Mesenchymal stem cell (in vitro differentiated cells and primary cell): ENCODE data around the gene GABBR2.

Source experiments
- DNase-seq: peaks from one replicate; pipeline ENCODE4 v3.0.0-alpha.2; 2013
- H2AFZ ChIP-seq: one replicate; pipeline ENCODE4 v1.6.1; 2013; ENCODE audit warnings: low read depth, mild to moderate bottlenecking, control low read depth, inconsistent platforms, low read length, moderate library complexity
- H2AK5ac ChIP-seq: 2 replicates; pipeline ENCODE4 v1.6.1; 2013; ENCODE audit warnings: low read length, moderate library complexity, mild to moderate bottlenecking, inconsistent platforms; ENCODE audit not compliant: severe bottlenecking
- H2BK120ac ChIP-seq: one replicate; pipeline ENCODE4 v1.6.1; 2013; ENCODE audit warnings: low read depth, mild to moderate bottlenecking, inconsistent platforms, low read length, moderate library complexity
- H2BK12ac ChIP-seq, 2 experiments: one replicate each; pipeline ENCODE4 v1.6.1; 2013; ENCODE audit warnings: inconsistent platforms in 2 of 2, low read length in 2 of 2, mild to moderate bottlenecking in 2 of 2, moderate library complexity in 2 of 2, control low read depth in 1 of 2
- H2BK15ac ChIP-seq: one replicate; pipeline ENCODE4 v1.6.1; 2013; ENCODE audit warnings: mild to moderate bottlenecking, low read depth, inconsistent platforms; ENCODE audit not compliant: poor library complexity, severe bottlenecking
- H2BK5ac ChIP-seq: 2 replicates; pipeline ENCODE4 v1.6.1; 2013; ENCODE audit warnings: low read depth, mild to moderate bottlenecking, low read length, control low read depth, inconsistent platforms; ENCODE audit not compliant: poor library complexity, severe bottlenecking
- H3K14ac ChIP-seq, 2 experiments: one replicate each; pipeline ENCODE4 v1.6.1; 2013; ENCODE audit warnings: inconsistent platforms in 2 of 2, low read length in 2 of 2, control low read depth in 1 of 2, mild to moderate bottlenecking in 1 of 2, moderate library complexity in 1 of 2
- H3K18ac ChIP-seq, 2 experiments: one replicate each; pipeline ENCODE4 v1.6.1; 2013; ENCODE audit warnings: inconsistent platforms in 2 of 2, low read length in 2 of 2, control low read depth in 1 of 2, low read depth in 1 of 2, mild to moderate bottlenecking in 1 of 2
- H3K23ac ChIP-seq, 2 experiments: one replicate each; pipeline ENCODE4 v1.6.1; 2013; ENCODE audit warnings: inconsistent platforms in 2 of 2, low read length in 2 of 2, mild to moderate bottlenecking in 2 of 2, moderate library complexity in 2 of 2, control low read depth in 1 of 2
- H3K27ac ChIP-seq: 2 replicates; pipeline ENCODE4 v1.5.1; 2013; ENCODE audit warnings: mild to moderate bottlenecking, moderate library complexity, low read length, control low read depth, inconsistent platforms; ENCODE audit not compliant: poor library complexity, severe bottlenecking
- H3K27me3 ChIP-seq, 2 experiments: 2 replicates each; pipeline versions ENCODE4 v1.6.1 to v1.7.0; 2013; ENCODE audit warnings: low read length in 2 of 2, mild to moderate bottlenecking in 2 of 2, moderate library complexity in 2 of 2, control low read depth in 1 of 2, inconsistent platforms in 1 of 2; ENCODE audit not compliant: control insufficient read depth in 1 of 2, insufficient read depth in 1 of 2
- H3K36me3 ChIP-seq, 2 experiments: 2 replicates each; pipeline versions ENCODE4 v1.6.1 to v1.7.0; 2013; ENCODE audit warnings: low read length in 2 of 2, control low read depth in 1 of 2, inconsistent platforms in 1 of 2, low read depth in 1 of 2, mild to moderate bottlenecking in 1 of 2; ENCODE audit not compliant: insufficient read depth in 2 of 2, control insufficient read depth in 1 of 2
- H3K4ac ChIP-seq, 2 experiments: one replicate each; pipeline ENCODE4 v1.6.1; 2013; ENCODE audit warnings: inconsistent platforms in 2 of 2, low read length in 2 of 2, mild to moderate bottlenecking in 2 of 2, moderate library complexity in 2 of 2, control low read depth in 1 of 2, low read depth in 1 of 2
- H3K4me1 ChIP-seq: 2 replicates; pipeline ENCODE4 v1.6.1; 2013; ENCODE audit warnings: low read depth, low read length, control low read depth; ENCODE audit not compliant: control insufficient read depth, insufficient read depth
- H3K4me2 ChIP-seq: 2 replicates; pipeline ENCODE4 v1.6.1; 2013; ENCODE audit warnings: low read length, mild to moderate bottlenecking, inconsistent platforms; ENCODE audit not compliant: poor library complexity, severe bottlenecking
- H3K4me3 ChIP-seq, 2 experiments: 2 replicates each; pipeline versions ENCODE4 v1.5.1 to v1.7.0; 2013; ENCODE audit warnings: low read length in 2 of 2, mild to moderate bottlenecking in 2 of 2, control low read depth in 1 of 2, low read depth in 1 of 2; ENCODE audit not compliant: insufficient read depth in 1 of 2
- H3K79me1 ChIP-seq: replicated peaks from 2 replicates; pipeline ENCODE4 v1.6.1; 2013; ENCODE audit warnings: mild to moderate bottlenecking, control low read depth, low read length, inconsistent platforms; ENCODE audit not compliant: poor library complexity, severe bottlenecking
- H3K9ac ChIP-seq: 2 replicates; pipeline ENCODE4 v1.7.0; 2013; ENCODE audit warnings: mild to moderate bottlenecking, low read length, moderate library complexity
- H3K9me3 ChIP-seq: 2 replicates; pipeline ENCODE4 v1.7.0; 2013; ENCODE audit warnings: mild to moderate bottlenecking, low read length; ENCODE audit not compliant: control insufficient read depth
- H4K8ac ChIP-seq: one replicate; pipeline ENCODE4 v1.6.1; 2013; ENCODE audit warnings: inconsistent platforms, mild to moderate bottlenecking, low read length, moderate library complexity
- H4K91ac ChIP-seq: one replicate; pipeline ENCODE4 v1.6.1; 2013; ENCODE audit warnings: mild to moderate bottlenecking, low read length, inconsistent platforms
- WGBS: methylation state at CpG from one replicate; pipeline ENCODE4 v1.1.7; 2013; ENCODE audit warnings: mixed read lengths; 5-methylcytosine and 5-hydroxymethylcytosine counted together

The GABBR2 gene

DNA sequence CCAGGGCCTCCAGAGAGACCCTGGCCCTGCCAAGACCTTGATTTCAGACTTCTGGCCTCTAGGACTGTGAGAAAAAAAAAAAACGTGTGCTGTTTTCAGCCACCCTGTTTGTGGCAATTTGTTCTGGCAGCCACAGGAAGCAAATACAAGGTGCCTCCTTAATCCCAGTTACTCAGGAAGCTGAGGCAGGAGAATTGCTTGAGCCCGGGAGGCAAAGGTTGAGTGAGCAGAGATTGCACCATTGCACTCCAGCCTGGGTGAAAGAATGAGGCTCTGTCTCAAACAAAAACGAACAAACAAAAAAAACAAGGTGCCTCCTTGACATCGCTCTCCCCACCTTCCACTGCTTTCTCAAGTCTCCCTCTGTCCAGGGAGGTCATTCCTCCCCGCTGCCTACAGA, 98.0 kb downstream of the GABBR2 start:
- 67% methylated on average over 5 of the region's 5 CpGs for WGBS
- H3K4ac ChIP-seq, result no peak overlapping the region
- H3K36me3 ChIP-seq, result no peaks in the 10 kb centered on the region
- H2AFZ ChIP-seq, result no peak overlapping the region
- H3K23ac ChIP-seq, result no peak overlapping the region
- H3K14ac ChIP-seq, result no peak overlapping the region
- no peak overlapping the region for H2AK5ac ChIP-seq
- no peak overlapping the region for H2BK12ac ChIP-seq
- no peaks in the 10 kb centered on the region for H3K79me1 ChIP-seq
- H2BK15ac ChIP-seq, result no peak overlapping the region
- no peak for DNase-seq
- H3K18ac ChIP-seq, result no peak overlapping the region
- H3K4me3 ChIP-seq, result no peak overlapping the region
- H2BK120ac ChIP-seq, result no peak overlapping the region
- no peak overlapping the region for H3K9ac ChIP-seq
- H4K91ac ChIP-seq, result no peak overlapping the region
- H2BK5ac ChIP-seq, result no peak overlapping the region
- H3K4me1 ChIP-seq, result no peaks in the 10 kb centered on the region
- no peak overlapping the region for H3K27ac ChIP-seq
- H3K4me2 ChIP-seq, result no peak overlapping the region
- H3K9me3 ChIP-seq, result no peaks in the 10 kb centered on the region
- no peak overlapping the region for H4K8ac ChIP-seq
- H3K27me3 ChIP-seq, result peaks cover 21 to 32% of the 10 kb centered on the region in 2 experiments

DNA sequence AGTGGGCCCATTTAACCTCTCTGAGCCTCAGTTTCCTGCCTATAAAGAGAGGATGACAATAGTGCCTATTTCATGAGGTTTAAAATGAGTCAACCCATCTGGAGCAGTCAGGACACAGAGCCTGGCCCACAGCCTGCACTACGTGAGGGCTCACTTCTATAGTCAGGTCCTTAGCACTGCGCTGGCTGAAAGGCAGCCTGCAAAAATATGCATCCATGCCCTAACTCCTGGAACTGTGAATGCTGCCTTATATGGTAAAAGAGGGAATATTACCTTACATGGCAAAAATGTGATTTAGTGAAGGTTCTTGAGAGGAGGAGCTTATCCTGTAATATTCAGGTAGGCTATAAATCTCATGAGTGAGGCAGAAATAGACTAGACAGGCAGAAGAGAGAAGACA, 98.5 kb downstream of the GABBR2 start:
- no peak overlapping the region for H2AFZ ChIP-seq
- no peak overlapping the region for H2BK12ac ChIP-seq
- no peak overlapping the region for H3K9ac ChIP-seq
- H2BK15ac ChIP-seq, result no peak overlapping the region
- H3K4me1 ChIP-seq, result no peaks in the 10 kb centered on the region
- H2AK5ac ChIP-seq, result no peak overlapping the region
- no peak overlapping the region for H3K18ac ChIP-seq
- H3K4ac ChIP-seq, result no peak overlapping the region
- 59% methylated on average over 2 of the region's 2 CpGs for WGBS
- no peak overlapping the region for H2BK120ac ChIP-seq
- H3K4me3 ChIP-seq, result no peak overlapping the region
- H3K36me3 ChIP-seq, result no peaks in the 10 kb centered on the region
- H3K27me3 ChIP-seq, result peaks cover 16 to 27% of the 10 kb centered on the region in 2 experiments
- no peak overlapping the region for H4K8ac ChIP-seq
- H4K91ac ChIP-seq, result no peak overlapping the region
- no peaks in the 10 kb centered on the region for H3K9me3 ChIP-seq
- H3K79me1 ChIP-seq, result no peaks in the 10 kb centered on the region
- no peak overlapping the region for H2BK5ac ChIP-seq
- H3K23ac ChIP-seq, result no peak overlapping the region
- no peak overlapping the region for H3K14ac ChIP-seq
- DNase-seq, result no peak
- H3K27ac ChIP-seq, result no peak overlapping the region
- H3K4me2 ChIP-seq, result no peak overlapping the region

DNA sequence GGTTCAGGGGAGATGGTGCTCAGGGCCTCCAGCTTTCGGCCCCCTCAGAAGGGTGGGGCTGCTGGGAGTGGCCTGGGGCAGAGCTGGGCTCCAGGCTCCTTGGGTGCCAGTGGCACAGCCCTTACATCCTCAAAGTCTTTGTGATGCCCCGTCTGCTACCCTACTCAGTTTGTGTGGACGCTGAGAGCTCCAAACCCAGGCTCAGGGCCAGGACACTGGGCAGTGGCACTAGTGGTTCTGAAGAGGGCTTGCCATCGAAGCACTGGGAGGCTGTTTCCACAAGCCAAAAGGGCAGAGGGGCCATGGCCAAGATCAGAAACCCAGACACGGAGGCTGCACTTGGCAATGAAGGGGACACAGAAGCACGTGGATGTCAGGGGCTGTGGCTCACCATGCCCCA, 99.1 kb downstream of the GABBR2 start:
- Histone ChIP-seq H3K9me3 (no peaks in the 10 kb centered on the region), H3K79me1 (no peaks in the 10 kb centered on the region)

DNA sequence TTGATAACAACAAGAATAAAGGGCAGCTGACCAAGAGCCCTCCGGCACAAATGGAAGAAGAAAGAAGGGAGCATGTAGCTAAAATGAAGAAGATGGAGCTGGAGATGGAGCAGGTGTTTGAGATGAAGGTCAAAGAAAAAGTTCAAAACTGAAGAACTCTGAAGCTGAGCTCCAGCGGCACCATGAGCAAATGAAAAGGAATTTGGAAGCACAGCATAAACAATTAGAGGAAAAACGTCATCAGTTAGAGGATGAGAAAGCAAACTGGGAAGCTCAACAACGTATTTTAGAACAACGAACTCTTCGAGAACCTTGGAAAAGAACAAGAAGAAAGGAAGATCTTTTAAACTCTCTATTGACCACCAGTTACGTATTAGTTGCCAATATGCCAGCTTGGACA, 100.9 kb downstream of the GABBR2 start:
- peak; percentile 63 for DNase-seq

More for the DNA sequence above, 99.1 kb downstream of the GABBR2 start:
- Histone ChIP-seq H2AK5ac (no peak overlapping the region), H3K27ac (no peak overlapping the region), H4K8ac (no peak overlapping the region), H3K36me3 (no peaks in the 10 kb centered on the region), H3K27me3 (peaks cover 11 to 22% of the 10 kb centered on the region in 2 experiments), H3K9ac (no peak overlapping the region), H2AFZ (no peak overlapping the region), H2BK5ac (no peak overlapping the region), H3K14ac (no peak overlapping the region), H3K23ac (no peak overlapping the region), H3K4me3 (no peak overlapping the region), H3K4ac (no peak overlapping the region), H2BK12ac (no peak overlapping the region), H2BK120ac (no peak overlapping the region), H2BK15ac (no peak overlapping the region), H3K4me2 (no peak overlapping the region), H4K91ac (no peak overlapping the region), H3K18ac (no peak overlapping the region), H3K4me1 (no peaks in the 10 kb centered on the region)
- 88% methylated on average over 6 of the region's 6 CpGs for WGBS
- DNase-seq, result no peak

More for the DNA sequence above, 100.9 kb downstream of the GABBR2 start:
- Histone ChIP-seq H3K27me3 (peaks cover 14 to 21% of the 10 kb centered on the region in 2 experiments), H3K14ac (no peak overlapping the region), H3K79me1 (no peaks in the 10 kb centered on the region), H4K91ac (no peak overlapping the region), H2BK5ac (no peak overlapping the region), H2BK12ac (no peak overlapping the region), H3K9me3 (no peaks in the 10 kb centered on the region), H2BK15ac (no peak overlapping the region), H2BK120ac (no peak overlapping the region), H3K23ac (no peak overlapping the region), H4K8ac (no peak overlapping the region), H3K27ac (no peak overlapping the region), H3K36me3 (no peaks in the 10 kb centered on the region), H3K4me1 (no peaks in the 10 kb centered on the region), H3K18ac (no peak overlapping the region), H3K9ac (no peak overlapping the region), H3K4me2 (no peak overlapping the region), H3K4me3 (no peak overlapping the region), H2AK5ac (no peak overlapping the region), H3K4ac (no peak overlapping the region), H2AFZ (no peak overlapping the region)
- 55% methylated on average over 7 of the region's 7 CpGs for WGBS
